GM18519 (cell line): ENCODE data around the gene ADCY4.
"Not testable (repeated sequence)": the region's sequence is repeated elsewhere in the genome, so short reads cannot be mapped to it uniquely, and the experiment has no call there.

ENCODE experiments used
- ATAC-seq: cut with Tn5 transposase; IDR thresholded peaks from one replicate; pipeline ENCODE4 v1.9.1; 2021; ENCODE audit warnings: mild to moderate bottlenecking, moderate library complexity; ENCODE audit not compliant: unreplicated experiment, low FRiP score

ADCY4 gene

DNA sequence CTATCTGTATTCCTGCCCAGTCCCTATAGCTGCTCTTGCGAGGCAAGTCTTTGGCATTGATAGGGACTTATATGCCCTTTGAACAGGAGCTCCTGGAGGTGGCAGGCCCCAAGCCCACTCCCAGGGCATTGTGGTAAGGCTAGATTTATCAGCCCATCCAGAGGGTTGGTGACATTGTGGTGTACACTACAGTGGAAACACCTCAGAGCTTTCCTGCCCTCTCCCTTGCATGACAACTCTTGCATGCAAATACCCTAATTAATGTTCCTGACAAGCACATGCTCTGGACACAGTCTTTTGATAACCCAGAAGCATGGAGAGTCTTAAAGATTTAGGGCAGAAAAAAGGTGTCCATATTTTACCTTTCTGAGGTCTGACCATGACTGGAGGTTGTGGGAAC lies 5.7 kb upstream of the ADCY4 start:
- ATAC-seq, result no peak

DNA sequence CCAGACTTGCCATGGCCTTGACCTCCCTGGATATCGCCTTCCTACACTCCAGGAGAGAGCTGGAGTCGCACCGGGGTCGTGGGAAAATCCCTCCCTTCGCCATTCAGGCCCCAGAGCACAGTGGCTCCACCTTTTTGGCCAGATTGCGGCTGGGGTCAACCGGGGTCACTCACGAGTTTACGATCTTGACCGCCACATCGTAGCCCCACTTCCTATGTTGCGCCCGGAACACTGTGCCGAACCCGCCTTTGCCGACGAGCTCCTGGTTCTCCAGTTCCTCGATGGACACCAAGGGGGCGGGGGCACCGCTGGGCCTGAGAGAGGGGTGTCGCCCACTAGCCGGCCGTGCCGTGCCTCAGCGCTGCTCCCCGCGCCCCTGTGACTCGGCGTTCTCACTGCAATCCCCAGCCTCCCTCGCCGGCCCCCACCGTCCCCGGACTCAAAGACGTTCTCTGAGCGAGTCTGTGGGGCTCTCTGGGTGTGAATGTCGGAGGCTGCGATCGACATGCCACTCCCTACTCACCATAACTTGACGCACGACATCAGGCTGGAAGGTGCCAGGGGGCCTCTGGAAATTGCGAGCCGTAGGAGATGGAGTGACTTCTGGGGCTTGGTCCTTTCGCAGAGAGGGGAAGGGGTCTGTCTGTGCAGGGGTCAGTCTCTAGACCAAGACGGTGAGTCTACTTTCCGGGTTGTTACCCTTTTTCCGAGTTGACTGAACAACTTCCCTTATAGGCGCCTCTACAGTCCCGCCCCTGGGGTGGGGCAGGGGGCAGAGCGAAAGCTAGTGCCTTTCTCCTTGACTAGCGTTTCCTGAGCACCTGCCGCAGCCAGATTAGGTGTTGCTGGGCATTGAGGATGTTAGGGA lies 4.6 kb upstream of the ADCY4 start, which contains the start of gene RIPK3:
Gene RIPK3 (minus strand): TSS at position 708 of the 868 bp plus-strand sequence. CDS start 165 bp downstream, at position 543.
- peak; percentile 49 for ATAC-seq

GRCh38 chr14:24338843-24339242 lies 4.0 kb upstream of the ADCY4 start:
- no peak for ATAC-seq

DNA sequence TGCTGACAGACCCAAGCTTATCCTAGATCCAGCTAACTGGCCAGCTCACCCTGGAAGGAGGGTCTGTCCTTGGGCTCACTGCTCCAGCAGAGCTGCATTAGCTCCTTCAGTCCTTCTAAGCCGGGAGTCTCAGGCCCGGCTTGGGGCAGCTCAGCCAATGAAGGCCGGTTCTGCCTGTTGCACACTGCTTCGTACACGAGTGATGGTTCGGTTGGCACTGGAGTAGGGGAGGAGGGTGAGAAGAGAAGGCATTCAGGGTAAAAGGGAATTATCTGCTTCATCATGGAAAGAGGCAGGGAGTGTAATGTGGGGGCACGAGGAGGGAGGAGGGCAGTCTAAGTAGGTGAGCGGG lies 2.9 kb upstream of the ADCY4 start:
- no peak for ATAC-seq

DNA sequence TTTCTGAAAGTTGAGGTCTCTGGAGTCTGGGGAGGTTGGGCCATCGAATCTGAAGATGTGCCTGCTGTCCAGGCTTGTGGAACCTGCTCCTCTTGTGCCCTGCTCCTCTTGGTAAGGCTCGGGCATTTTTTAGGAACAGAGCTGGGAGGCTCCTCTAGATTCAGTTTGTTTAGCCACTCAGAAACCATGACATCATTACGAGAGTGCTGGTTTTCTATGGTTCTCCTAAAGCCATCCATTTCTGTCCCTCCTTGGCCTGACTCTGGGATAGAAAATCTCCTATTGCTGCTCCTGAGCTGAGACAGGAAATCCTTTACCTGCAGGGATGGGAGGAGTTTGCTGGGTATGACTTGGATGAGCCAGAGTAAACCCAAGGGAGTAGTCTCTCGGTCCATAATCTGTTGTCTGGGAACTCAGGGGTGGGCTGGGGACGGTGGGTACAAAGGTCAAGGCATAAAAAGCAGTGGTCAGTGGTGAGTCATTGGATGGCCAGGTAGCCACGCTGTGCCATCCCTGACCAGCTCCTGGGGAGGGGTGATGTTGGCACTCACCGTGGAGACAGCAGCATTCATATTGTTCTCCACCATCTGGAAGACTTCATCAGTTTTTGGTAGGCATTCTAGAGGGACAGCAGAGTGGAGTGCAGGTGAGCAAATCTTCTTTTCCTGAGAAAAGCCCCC lies 2.4 kb upstream of the ADCY4 start:
- ATAC-seq, result no peak

DNA sequence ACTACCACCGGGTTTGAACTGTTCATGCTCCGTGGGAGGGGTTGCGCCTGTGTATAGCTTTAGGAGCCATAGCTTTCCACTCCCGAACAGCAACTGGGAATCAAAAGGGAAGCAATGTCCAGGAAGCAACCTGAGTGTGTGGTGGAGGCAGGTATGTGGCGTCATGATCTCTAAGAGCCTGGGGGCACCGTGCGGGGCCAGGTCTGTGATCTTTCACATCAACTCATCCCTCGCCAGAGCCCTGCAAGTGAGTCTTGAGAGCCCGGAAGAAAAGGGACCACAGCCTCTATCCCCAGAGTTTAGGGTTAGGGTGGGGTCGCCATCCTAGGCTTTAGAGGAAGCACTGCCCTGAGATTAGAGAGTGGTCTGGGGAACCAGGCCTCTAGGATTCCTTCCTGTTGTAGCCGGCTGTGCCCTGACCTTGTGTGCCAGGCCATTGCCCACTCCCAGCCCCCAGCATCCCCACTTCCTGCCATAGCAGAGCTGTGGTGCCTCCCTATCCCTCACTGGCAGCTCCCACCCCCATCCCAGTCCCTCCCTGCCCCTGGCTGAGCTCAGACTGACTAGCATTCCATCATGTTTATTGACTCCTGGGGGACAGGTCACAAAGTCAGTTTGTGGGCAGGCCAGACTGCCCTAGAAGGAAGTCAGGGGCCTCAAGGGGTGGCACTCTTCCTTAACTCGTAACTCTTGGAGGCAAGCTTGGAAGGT lies 745 bp upstream of the ADCY4 start:
- ATAC-seq, result no peak

DNA sequence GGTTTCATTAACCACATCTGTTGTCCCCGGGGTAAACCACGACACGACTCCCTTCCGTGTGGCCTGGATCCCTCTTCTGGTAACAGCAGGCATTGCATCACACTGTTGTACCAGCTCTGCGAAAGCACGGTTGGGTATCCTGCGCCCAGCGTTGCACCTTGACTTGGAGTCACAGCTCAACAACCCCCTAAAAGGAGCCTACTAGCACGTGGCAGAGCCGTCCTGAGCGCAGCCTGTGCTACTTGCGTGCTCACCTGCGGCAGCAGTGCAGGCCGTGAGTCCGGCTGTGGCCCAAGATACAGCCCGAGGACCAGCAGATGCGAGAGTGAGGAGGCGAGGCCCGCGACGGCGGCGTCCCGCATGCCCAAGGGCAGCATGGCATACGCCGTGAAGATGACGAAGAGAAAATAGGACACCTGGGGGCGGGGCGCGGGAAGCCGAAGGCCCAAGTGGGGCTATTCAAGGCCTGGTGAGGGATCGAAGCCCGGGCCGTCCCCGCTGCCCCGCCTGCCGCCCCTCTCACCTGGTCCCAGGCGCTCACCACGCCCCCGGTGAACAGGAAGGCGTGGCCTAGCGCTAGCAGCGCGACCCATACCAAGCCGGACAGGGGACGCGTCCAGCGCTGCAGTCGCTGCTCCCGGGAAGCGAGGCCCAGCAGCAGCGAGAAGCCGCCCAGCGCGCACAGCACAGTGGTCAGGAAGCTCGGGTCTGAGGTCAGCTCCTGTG lies 2.4 kb downstream of the ADCY4 start:
- peak; percentile 65 for ATAC-seq

DNA sequence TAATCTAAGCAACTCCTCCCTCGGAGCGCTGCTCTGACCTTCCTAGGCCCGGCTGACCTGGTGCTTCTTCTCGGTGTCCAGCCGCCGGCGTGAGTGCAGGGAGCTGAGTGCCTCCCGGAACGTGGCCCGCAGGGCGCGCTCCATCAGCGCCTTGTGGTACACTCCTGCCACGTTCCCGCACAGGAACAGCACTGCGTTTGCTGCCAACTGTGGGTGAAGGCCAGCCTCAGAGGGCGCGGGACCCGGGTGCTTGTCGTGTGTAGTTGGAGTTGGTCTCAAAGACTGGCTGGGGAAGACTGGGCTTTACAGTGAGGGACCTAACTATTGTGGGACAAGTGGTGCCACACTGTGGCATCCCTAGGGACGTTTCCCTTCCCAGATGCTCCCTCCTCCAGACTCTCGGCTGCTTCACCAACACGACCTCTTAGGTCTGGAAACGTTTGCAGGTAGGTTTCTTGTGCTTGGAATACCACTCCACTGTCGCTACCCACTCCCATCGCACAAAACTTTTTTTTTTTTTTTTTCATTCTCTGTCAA lies 3.1 kb downstream of the ADCY4 start:
- no peak for ATAC-seq

DNA sequence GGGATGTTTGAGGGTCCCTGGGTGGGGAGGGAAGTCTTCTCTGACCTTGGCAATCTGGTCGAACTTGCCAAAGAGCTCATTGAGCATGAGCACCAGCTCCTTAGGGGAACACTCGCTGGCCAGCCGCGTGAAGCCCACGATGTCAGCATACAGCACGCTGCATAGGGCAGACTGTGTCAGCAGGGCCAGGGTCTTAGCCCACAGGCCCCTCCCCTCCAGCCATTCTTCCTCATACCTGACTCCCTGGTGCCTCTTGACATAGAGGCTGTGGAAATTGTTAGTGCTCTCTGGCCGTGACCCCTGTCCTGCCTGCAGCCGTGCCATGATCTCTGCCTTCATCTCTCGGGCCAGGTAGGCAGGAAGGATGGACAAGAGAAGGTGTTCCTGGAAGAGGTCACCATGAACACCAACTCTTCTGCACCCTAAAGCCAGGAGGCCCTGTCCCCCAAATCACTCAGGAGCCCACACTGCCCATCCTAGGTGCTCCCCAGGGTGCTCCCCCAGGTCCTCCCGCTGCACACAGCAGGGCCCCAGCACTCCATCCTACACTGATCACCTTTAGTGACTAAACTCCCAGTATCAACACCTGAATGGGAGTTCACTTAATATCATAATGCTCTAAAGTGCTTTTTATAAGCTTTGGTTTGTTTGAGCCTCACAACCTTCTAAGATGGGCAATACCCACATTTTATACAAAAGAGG lies 3.7 kb downstream of the ADCY4 start:
- ATAC-seq, result no peak

- ATAC-seq, result no peak
These were observed 5.1 kb downstream of the ADCY4 start for GRCh38 chr14:24329736-24330135.

GRCh38 chr14:24329073-24329663 lies 5.7 kb downstream of the ADCY4 start:
- no peak for ATAC-seq

- not testable (repeated sequence) for ATAC-seq
These were observed 7.0 kb downstream of the ADCY4 start for GRCh38 chr14:24327914-24328313.

DNA sequence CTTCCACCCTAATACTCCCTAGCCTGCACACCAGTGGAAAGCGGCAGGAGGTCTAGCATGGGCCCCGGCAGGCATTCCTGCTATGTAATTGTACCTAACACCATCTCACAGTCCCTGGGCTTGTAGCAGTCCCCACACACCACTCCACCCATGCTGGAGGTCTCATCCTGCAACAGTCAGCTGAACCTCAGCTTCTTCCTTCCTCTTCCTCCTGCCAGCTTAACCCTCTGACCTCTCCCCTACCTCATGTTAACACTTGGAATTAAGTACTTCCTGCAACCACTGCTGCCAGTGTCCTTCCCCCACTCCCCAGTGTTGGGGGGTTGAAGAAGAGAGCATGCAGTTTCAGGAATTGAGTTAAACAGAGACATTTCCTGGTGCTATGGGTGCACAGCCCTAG lies 7.6 kb downstream of the ADCY4 start:
- no peak for ATAC-seq

GRCh38 chr14:24325963-24326362 lies 8.9 kb downstream of the ADCY4 start:
- no peak for ATAC-seq

DNA sequence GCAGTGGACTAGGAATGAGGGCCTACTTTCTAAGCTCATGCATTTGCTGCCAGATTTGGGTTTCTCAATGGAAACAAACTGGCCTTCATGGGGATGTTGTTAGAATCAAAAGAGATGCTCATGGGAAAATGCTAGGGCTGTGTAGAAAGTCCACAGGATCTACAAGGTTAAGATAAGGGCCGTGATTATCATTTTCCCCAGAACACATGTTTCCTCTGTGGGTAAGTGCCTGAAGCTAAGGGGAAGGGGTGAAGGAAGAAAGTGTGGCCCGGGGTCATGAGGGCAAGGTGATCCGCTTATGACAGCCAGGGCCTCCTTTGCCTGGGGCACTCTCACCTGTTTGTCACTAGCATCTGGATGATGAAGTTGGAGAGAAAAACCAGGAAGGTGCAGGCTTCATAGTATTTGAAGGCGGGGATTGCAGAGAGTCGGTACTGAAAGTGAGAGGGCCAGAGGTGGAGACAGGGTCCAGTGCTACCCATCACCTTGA lies 9.8 kb downstream of the ADCY4 start:
- no peak for ATAC-seq

DNA sequence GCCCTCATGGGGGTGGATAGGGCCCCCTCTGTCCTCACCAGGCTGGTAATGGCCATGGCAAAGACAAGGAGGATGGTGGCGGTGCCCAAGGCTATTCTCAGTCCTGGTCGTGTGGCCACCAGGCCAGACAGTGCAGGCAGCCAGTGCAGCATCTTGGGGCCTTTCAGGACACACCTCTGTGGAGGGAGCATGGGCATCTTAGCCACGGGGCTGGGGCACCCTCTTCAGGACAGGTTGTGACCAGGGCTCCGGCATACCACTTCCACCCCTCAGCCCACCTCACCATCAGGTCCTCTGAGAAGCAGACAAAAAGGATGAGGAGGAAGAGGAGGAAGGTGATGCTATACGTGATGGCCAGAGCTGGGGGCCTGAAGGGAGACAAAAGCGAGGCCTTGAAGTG lies 10.8 kb downstream of the ADCY4 start:
- no peak for ATAC-seq

DNA sequence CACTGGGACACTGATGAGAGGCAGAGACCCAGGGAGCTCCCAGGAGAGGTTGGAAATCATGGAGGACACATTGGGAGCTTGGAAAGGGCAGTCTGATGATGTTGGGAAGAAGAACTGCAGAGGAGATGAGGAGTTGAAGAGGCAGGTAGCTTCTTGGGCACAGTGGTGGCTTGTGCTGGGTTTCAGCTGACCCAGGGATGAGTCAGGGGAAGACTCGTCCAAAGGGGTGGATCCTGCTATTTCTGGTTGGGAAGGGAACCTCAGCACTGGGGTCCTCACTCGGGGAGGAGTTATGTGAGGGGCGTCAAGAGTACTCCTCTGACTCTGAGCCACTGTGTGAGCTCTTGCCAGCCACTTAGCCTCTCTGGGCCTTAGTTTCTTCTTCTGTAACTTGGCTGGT lies 11.5 kb downstream of the ADCY4 start:
- ATAC-seq, result no peak

GRCh38 chr14:24322672-24323071 lies 12.2 kb downstream of the ADCY4 start:
- ATAC-seq, result no peak
